NB4 (cell line): Measurements from ENCODE around the gene NKX3-2.
A peak's percentile ranks its signal among the peaks of the same experiment; 100 is the strongest.

Source experiments
- DNase-seq: peaks from one replicate; pipeline ENCODE4 v3.0.0; 2010; ENCODE audit warnings: low read depth
- H3K4me3 ChIP-seq: one replicate; pipeline ENCODE4 v1.5.1; 2011; ENCODE audit warnings: mild to moderate bottlenecking, low read depth, low read length, moderate library complexity
- MAX ChIP-seq: IDR thresholded peaks from 2 replicates; pipeline ENCODE4 v1.6.1; 2011; ENCODE audit warnings: low read depth, low read length
- MYC ChIP-seq: IDR thresholded peaks from 2 replicates; pipeline ENCODE4 v1.6.1; 2011; ENCODE audit warnings: low read depth, low read length
- POLR2A ChIP-seq: IDR thresholded peaks from 2 replicates; pipeline ENCODE4 v1.6.1; 2011; ENCODE audit warnings: mild to moderate bottlenecking; ENCODE audit not compliant: insufficient read length; ENCODE audit errors: extremely low read depth
- TF ChIP-seq, protein P1 (sequence below): IDR thresholded peaks from one replicate; pipeline ENCODE4 v1.5.1; 2012; ENCODE audit warnings: low read depth, low read length

The NKX3-2 gene

GRCh38 chr4:13543839-13544605 lies at the start of gene NKX3-2:
NKX3-2 (minus strand) TSS chr4:13544508; CDS start chr4:13544414, 94 bp downstream.
- TF ChIP-seq MYC (no peak), POLR2A (no peak), MAX (no peak)
- TF ChIP-seq, protein P1, sequence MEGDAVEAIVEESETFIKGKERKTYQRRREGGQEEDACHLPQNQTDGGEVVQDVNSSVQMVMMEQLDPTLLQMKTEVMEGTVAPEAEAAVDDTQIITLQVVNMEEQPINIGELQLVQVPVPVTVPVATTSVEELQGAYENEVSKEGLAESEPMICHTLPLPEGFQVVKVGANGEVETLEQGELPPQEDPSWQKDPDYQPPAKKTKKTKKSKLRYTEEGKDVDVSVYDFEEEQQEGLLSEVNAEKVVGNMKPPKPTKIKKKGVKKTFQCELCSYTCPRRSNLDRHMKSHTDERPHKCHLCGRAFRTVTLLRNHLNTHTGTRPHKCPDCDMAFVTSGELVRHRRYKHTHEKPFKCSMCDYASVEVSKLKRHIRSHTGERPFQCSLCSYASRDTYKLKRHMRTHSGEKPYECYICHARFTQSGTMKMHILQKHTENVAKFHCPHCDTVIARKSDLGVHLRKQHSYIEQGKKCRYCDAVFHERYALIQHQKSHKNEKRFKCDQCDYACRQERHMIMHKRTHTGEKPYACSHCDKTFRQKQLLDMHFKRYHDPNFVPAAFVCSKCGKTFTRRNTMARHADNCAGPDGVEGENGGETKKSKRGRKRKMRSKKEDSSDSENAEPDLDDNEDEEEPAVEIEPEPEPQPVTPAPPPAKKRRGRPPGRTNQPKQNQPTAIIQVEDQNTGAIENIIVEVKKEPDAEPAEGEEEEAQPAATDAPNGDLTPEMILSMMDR: no peak
- peak; percentile 70 for DNase-seq
- H3K4me3 ChIP-seq: peak within 1 kb of the TSS; percentile 65

- no peak overlapping the region for H3K4me3 ChIP-seq
- no peak for TF ChIP-seq MYC
- DNase-seq: no peak
These were observed 47.9 kb upstream of the NKX3-2 start for GRCh38 chr4:13592220-13592619.

GRCh38 chr4:13590766-13591165 lies 46.5 kb upstream of the NKX3-2 start:
- TF ChIP-seq, protein P1: no peak
- TF ChIP-seq POLR2A (no peak), MYC (no peak), MAX (no peak)
- no peak for DNase-seq

DNA sequence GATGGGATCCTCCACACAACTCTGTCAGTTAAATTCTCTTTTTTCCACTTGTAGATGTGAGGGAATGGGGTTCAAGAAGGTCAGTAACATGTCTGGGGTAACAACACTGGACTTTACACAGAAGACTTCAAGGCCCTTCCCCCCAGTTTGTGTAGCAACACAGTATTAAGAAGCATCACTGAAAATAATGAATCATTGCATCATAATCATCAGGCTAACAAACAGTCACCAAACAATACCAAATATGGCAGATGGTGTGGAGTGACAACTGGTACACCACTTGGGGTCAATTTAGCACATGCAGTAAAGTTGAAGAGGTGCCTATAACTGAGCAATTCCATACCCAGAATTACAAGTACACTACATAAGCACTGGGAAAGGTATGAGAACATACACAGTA lies 44.6 kb upstream of the NKX3-2 start:
- no peak overlapping the region for H3K4me3 ChIP-seq
- no peak for DNase-seq
- no peak for TF ChIP-seq MAX
- no peak for TF ChIP-seq POLR2A
- TF ChIP-seq, protein P1: no peak
- TF ChIP-seq MYC: no peak

More at GRCh38 chr4:13590766-13591165, 46.5 kb upstream of the NKX3-2 start:
- no peak overlapping the region for H3K4me3 ChIP-seq

- H3K4me3 ChIP-seq: no peak overlapping the region
These were observed 40.2 kb upstream of the NKX3-2 start for GRCh38 chr4:13584481-13584880.

DNA sequence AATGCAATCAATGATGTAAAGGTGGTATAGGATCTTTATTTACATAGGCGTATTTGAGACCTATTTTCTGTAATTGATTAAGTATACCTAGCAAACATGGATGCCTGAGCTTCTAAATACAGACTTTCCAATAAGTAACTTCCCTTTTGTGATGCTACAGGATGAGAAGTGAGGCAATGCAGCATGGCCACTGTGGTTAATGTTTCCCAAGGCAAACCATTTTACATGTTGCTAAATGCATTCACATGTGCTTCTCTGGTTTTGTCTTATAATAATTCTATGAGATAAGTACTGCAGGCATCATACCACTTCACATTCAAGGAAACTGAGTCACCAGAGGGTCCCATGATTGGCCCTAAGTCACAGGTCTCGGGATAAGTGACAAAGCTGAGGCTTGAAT lies 35.7 kb upstream of the NKX3-2 start:
- no peak overlapping the region for H3K4me3 ChIP-seq
- peak; percentile 87 for DNase-seq
- TF ChIP-seq, protein P1: no peak
- TF ChIP-seq POLR2A: no peak
- TF ChIP-seq MAX: peak; percentile 97
- TF ChIP-seq MYC: peak; percentile 98

More at GRCh38 chr4:13584481-13584880, 40.2 kb upstream of the NKX3-2 start:
- TF ChIP-seq MYC (no peak), POLR2A (no peak), MAX (no peak)
- TF ChIP-seq, protein P1: no peak
- DNase-seq: no peak
